Measurements from ENCODE around the gene KLHDC8A. TPM values are rescaled to one million over a fixed set of nuclear protein-coding genes. Genes with fewer than 3 reads are reported as not detected.
A peak's percentile ranks its signal among the peaks of the same experiment; 100 is the strongest.

The KLHDC8A gene
- total RNA-seq, 2 experiments from 2014 or later: not detected

DNA sequence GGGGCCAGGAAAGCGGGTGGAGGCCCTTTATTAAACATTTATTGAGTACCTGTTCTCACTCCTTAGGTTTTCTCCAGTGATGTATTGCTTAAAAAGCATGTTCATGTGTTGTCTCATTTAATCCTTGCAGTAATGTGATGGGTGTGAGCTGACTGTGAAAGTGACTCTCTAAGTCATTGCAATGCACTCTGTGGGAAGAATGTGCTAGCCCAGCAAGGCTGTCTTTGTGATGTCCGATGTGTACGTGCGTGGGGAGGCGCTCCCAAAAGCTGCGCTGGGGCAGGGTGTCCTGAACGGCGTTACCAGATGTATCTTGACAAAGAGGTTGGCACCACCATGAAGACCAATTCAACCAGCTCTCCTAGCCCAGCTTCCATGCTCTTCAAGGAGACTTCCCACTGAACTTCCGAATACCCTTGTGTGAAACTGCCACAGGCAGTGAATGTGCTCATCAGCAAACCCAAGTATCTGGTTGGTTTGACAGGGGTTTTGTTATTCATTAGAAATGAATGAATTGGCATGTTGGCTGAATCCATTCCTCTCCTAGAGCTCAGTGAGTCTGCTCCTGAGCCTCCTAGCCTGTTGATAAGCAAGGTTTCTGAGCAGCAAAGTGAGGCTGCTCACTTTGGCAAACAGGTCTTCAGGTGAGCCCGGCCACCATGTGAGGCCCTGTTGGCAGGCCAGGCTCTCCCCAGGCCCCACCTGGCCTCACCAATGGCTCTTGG, 63.2 kb downstream of the KLHDC8A start:
- Mint-ChIP-seq H3K4me3 (no peak overlapping the region), H3K27me3 (no peaks in the 10 kb centered on the region), H3K4me1 (ENCODE audit: low read depth) (peaks cover 77% of the 10 kb centered on the region), H3K36me3 (ENCODE audit: low read depth) (no peaks in the 10 kb centered on the region), H3K9me3 (no peaks in the 10 kb centered on the region), H3K27ac (peak overlapping the region; percentile 70)
- H3K36me3 ChIP-seq (ENCODE audit: insufficient read depth, low read length): no peaks in the 10 kb centered on the region
- intact Hi-C loops (cut with DNase I, micrococcal nuclease): no loop called here
- DNase-seq (no peak), ATAC-seq (ENCODE audit: poor library complexity) (no peak)
- H3K27ac ChIP-seq (ENCODE audit: low read depth in 1 of 2, low read length in 2 of 2): no peak overlapping the region
- TF ChIP-seq CTCF (IDR thresholded peaks at IDR 0.05): no peak
- H3K4me3 ChIP-seq (ENCODE audit: low read length): no peak overlapping the region
- no peaks in the 10 kb centered on the region for H3K9me3 ChIP-seq (ENCODE audit: control insufficient read depth in 1 of 2, insufficient read depth in 1 of 2, low read length in 2 of 2)
- H3K4me1 ChIP-seq (ENCODE audit: insufficient read depth, low read length): peaks cover 74% of the 10 kb centered on the region
- CTCF ChIA-PET: interaction anchor here (1.1 to 2.1 kb wide), 3 partner anchors 8 to 20 kb away, joined by 3 to 11 read pairs (median 3); no protein-coding TSS in a partner anchor
- H3K27me3 ChIP-seq (ENCODE audit: control insufficient read depth in 1 of 2, insufficient read depth in 2 of 2, low read length in 2 of 2): no peaks in the 10 kb centered on the region
- POLR2A ChIA-PET: interaction anchor here (0.6 to 11.7 kb wide), 8 partner anchors 7 to 28 kb away, joined by 3 to 158 read pairs (median 8); partner anchors contain the start of gene NUAK2

DNA sequence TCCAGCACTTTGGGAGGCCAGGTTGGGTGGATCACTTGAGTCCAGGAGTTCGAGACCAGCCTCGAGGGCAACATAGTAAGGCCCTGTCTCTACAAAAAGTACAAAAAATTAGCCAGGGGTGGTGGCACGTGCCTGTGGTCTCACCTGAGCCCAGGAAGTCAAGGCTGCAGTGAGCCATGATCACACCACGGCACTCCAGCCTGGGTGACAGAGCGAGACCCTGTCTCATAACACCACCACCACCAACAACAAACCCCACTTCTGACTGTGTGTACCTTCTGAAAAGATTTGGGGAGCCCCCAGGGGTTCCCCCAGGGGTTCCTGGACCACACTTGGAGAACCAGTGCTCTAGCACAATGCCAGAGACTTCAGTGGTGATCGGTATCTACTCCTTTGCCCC, 65.1 kb downstream of the KLHDC8A start:
- no peak for TF ChIP-seq CTCF (IDR thresholded peaks at IDR 0.05)
- Mint-ChIP-seq H3K27ac (peak overlapping the region; percentile 77), H3K9me3 (no peaks in the 10 kb centered on the region), H3K4me3 (no peak overlapping the region), H3K4me1 (ENCODE audit: low read depth) (peaks cover 77% of the 10 kb centered on the region), H3K27me3 (no peaks in the 10 kb centered on the region), H3K36me3 (ENCODE audit: low read depth) (no peaks in the 10 kb centered on the region)
- intact Hi-C loops (cut with DNase I, micrococcal nuclease): no loop called here
- H3K36me3 ChIP-seq (ENCODE audit: insufficient read depth, low read length): no peaks in the 10 kb centered on the region
- ATAC-seq (ENCODE audit: poor library complexity) (no peak), DNase-seq (peak in 1 of 14 experiments; percentile 26)
- H3K27me3 ChIP-seq (ENCODE audit: control insufficient read depth in 1 of 2, insufficient read depth in 2 of 2, low read length in 2 of 2): no peaks in the 10 kb centered on the region
- H3K4me1 ChIP-seq (ENCODE audit: insufficient read depth, low read length): peaks cover 80% of the 10 kb centered on the region
- CTCF ChIA-PET: no interaction called here
- H3K9me3 ChIP-seq (ENCODE audit: control insufficient read depth in 1 of 2, insufficient read depth in 1 of 2, low read length in 2 of 2): no peaks in the 10 kb centered on the region
- no peak overlapping the region for H3K27ac ChIP-seq (ENCODE audit: low read depth in 1 of 2, low read length in 2 of 2)
- H3K4me3 ChIP-seq (ENCODE audit: low read length): no peak overlapping the region
- POLR2A ChIA-PET: interaction anchor here (1.1 to 1.3 kb wide), 2 partner anchors 17 to 26 kb away, joined by 3 read pairs; no protein-coding TSS in a partner anchor

GRCh38 chr1:205287767-205288559, 68.8 kb downstream of the KLHDC8A start:
- H3K9me3 ChIP-seq (ENCODE audit: control insufficient read depth in 1 of 2, insufficient read depth in 1 of 2, low read length in 2 of 2): no peaks in the 10 kb centered on the region
- no peaks in the 10 kb centered on the region for H3K36me3 ChIP-seq (ENCODE audit: insufficient read depth, low read length)
- Mint-ChIP-seq H3K4me3 (peak overlapping the region; percentile 83), H3K4me1 (ENCODE audit: low read depth) (peaks cover 81% of the 10 kb centered on the region), H3K27ac (peak overlapping the region; percentile 97), H3K36me3 (ENCODE audit: low read depth) (peaks cover 5% of the 10 kb centered on the region), H3K9me3 (no peaks in the 10 kb centered on the region), H3K27me3 (no peaks in the 10 kb centered on the region)
- H3K4me1 ChIP-seq (ENCODE audit: insufficient read depth, low read length): peaks cover 85% of the 10 kb centered on the region
- H3K27me3 ChIP-seq (ENCODE audit: control insufficient read depth in 1 of 2, insufficient read depth in 2 of 2, low read length in 2 of 2): no peaks in the 10 kb centered on the region
- ChIA-PET CTCF (interaction anchor here (1.0 to 9.9 kb wide), 7 partner anchors 11 to 59 kb away, joined by 3 to 139 read pairs (median 7); partner anchors contain the start of gene NUAK2), POLR2A (interaction anchor here (0.6 to 19.9 kb wide), 7 partner anchors 11 to 344 kb away, joined by 3 to 918 read pairs (median 5); partner anchors contain the start of genes ELK4 and NUAK2)
- ATAC-seq (ENCODE audit: poor library complexity) (peak; percentile 64), DNase-seq (peak; percentile 59 to 98 (median 80))
- TF ChIP-seq CTCF (IDR thresholded peaks at IDR 0.05): no peak
- peak overlapping the region; percentile 22 for H3K4me3 ChIP-seq (ENCODE audit: low read length)
- peak overlapping the region; percentile 65 to 90 for H3K27ac ChIP-seq (ENCODE audit: low read depth in 1 of 2, low read length in 2 of 2)
- intact Hi-C loops (cut with DNase I, micrococcal nuclease): loop anchor here (1.0 to 5.0 kb wide), 4 partner anchors 13 to 344 kb away; partner anchors contain the start of genes ELK4 (in 1 of the 2) and NUAK2 (in 1 of the 2)
